ENCODE data around the gene PRSS12. TPM values are rescaled to one million over a fixed set of nuclear protein-coding genes. Genes with fewer than 3 reads are reported as not detected.

PRSS12 gene
- polyA plus RNA-seq, 1 donor from 2014 or later = 1.1 TPM

DNA sequence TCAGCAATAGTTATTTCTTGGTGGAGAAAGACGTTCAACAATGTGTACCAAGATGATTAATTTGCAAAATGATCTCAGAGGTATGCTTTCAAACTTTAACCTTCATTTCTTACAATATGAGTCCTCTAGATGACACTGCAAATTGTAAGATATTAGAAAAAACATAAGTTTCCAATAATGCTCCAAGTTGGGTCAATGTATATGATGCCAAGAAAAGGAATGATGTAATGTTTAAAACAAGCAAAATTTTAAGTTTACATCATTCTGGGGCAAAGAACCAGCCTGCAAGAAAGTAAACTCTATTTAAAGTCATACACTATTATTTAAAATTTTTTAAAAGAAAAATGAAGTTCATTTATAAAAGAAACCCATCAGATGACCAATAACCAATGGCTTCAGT, 56.1 kb downstream of the PRSS12 start:
- Histone ChIP-seq H3K79me2 (replicated peaks; ENCODE audit: insufficient read depth, low read length) (no peaks in the 10 kb centered on the region), H3K4me2 (ENCODE audit: low read length) (no peak overlapping the region), H4K20me1 (ENCODE audit: insufficient read depth) (no peaks in the 10 kb centered on the region), H2AFZ (ENCODE audit: low read depth, low read length) (no peak overlapping the region), H3F3A (ENCODE audit: insufficient read depth, low read length, poor library complexity, severe bottlenecking) (no peaks in the 10 kb centered on the region), H3K9me3 (ENCODE audit: low read length) (no peaks in the 10 kb centered on the region), H3K4me3 (ENCODE audit: low read length) (no peak overlapping the region), H3K27ac (ENCODE audit: low read length) (no peak overlapping the region), H3K36me3 (ENCODE audit: insufficient read depth, low read length) (no peaks in the 10 kb centered on the region), H3K27me3 (ENCODE audit: insufficient read depth, low read depth, low read length) (no peaks in the 10 kb centered on the region), H3K9me2 (ENCODE audit: insufficient read depth, low read length) (no peaks in the 10 kb centered on the region), H3K9ac (ENCODE audit: low read length) (no peak overlapping the region)
- TF ChIP-seq, protein P1, sequence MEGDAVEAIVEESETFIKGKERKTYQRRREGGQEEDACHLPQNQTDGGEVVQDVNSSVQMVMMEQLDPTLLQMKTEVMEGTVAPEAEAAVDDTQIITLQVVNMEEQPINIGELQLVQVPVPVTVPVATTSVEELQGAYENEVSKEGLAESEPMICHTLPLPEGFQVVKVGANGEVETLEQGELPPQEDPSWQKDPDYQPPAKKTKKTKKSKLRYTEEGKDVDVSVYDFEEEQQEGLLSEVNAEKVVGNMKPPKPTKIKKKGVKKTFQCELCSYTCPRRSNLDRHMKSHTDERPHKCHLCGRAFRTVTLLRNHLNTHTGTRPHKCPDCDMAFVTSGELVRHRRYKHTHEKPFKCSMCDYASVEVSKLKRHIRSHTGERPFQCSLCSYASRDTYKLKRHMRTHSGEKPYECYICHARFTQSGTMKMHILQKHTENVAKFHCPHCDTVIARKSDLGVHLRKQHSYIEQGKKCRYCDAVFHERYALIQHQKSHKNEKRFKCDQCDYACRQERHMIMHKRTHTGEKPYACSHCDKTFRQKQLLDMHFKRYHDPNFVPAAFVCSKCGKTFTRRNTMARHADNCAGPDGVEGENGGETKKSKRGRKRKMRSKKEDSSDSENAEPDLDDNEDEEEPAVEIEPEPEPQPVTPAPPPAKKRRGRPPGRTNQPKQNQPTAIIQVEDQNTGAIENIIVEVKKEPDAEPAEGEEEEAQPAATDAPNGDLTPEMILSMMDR (IDR thresholded peaks at IDR 0.05; ENCODE audit: poor library complexity, severe bottlenecking) = no peak
- TF ChIP-seq, protein P2, sequence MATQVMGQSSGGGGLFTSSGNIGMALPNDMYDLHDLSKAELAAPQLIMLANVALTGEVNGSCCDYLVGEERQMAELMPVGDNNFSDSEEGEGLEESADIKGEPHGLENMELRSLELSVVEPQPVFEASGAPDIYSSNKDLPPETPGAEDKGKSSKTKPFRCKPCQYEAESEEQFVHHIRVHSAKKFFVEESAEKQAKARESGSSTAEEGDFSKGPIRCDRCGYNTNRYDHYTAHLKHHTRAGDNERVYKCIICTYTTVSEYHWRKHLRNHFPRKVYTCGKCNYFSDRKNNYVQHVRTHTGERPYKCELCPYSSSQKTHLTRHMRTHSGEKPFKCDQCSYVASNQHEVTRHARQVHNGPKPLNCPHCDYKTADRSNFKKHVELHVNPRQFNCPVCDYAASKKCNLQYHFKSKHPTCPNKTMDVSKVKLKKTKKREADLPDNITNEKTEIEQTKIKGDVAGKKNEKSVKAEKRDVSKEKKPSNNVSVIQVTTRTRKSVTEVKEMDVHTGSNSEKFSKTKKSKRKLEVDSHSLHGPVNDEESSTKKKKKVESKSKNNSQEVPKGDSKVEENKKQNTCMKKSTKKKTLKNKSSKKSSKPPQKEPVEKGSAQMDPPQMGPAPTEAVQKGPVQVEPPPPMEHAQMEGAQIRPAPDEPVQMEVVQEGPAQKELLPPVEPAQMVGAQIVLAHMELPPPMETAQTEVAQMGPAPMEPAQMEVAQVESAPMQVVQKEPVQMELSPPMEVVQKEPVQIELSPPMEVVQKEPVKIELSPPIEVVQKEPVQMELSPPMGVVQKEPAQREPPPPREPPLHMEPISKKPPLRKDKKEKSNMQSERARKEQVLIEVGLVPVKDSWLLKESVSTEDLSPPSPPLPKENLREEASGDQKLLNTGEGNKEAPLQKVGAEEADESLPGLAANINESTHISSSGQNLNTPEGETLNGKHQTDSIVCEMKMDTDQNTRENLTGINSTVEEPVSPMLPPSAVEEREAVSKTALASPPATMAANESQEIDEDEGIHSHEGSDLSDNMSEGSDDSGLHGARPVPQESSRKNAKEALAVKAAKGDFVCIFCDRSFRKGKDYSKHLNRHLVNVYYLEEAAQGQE (IDR thresholded peaks at IDR 0.05; ENCODE audit: borderline replicate concordance) = no peak
- TF ChIP-seq EZH2 (IDR thresholded peaks at IDR 0.05; ENCODE audit: borderline replicate concordance, insufficient read depth, low read length, poor library complexity, severe bottlenecking) (no peak), EP300 (conservative IDR thresholded peaks at IDR 0.05; ENCODE audit: poor library complexity, severe bottlenecking) (no peak), SMC3 (conservative IDR thresholded peaks at IDR 0.05; ENCODE audit: poor library complexity) (no peak), POLR2AphosphoS5 (IDR thresholded peaks at IDR 0.05) (no peak), MXI1 (conservative IDR thresholded peaks at IDR 0.05; ENCODE audit: poor library complexity, severe bottlenecking) (no peak), TAF1 (IDR thresholded peaks at IDR 0.05; ENCODE audit: low read depth) (no peak), RAD21 (conservative IDR thresholded peaks at IDR 0.05) (no peak)

DNA sequence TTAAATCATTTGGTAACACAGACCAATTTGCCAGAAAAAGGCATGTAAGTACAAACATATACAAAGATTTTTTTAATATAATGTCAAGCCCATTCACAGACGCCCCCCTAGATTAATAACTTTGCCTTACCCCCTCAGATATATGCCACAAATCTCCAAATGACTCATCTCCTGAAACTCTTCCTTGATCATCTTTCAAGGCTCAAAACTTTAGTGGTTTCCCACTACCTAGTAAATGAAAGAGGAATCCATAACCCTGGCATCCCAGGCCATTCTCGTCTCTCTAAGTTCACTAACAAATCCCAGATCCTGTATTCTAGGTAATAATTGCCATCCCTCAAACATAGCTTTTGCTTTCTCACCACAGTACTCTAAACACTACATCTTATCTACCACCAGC, 61.9 kb downstream of the PRSS12 start:
- no peaks in the 10 kb centered on the region for H3K36me3 ChIP-seq (ENCODE audit: insufficient read depth, low read length)
- no peaks in the 10 kb centered on the region for H3K9me3 ChIP-seq (ENCODE audit: low read length)
- no peaks in the 10 kb centered on the region for H4K20me1 ChIP-seq (ENCODE audit: insufficient read depth)
- H3K79me2 ChIP-seq (replicated peaks; ENCODE audit: insufficient read depth, low read length) = no peaks in the 10 kb centered on the region
- H3K4me3 ChIP-seq (ENCODE audit: low read length) = no peak overlapping the region
- H3K27me3 ChIP-seq (ENCODE audit: insufficient read depth, low read depth, low read length) = no peaks in the 10 kb centered on the region
- TF ChIP-seq, protein P2 (IDR thresholded peaks at IDR 0.05; ENCODE audit: borderline replicate concordance) = no peak
- H3K9me2 ChIP-seq (ENCODE audit: insufficient read depth, low read length) = no peaks in the 10 kb centered on the region
- no peak overlapping the region for H3K4me2 ChIP-seq (ENCODE audit: low read length)
- no peaks in the 10 kb centered on the region for H3F3A ChIP-seq (ENCODE audit: insufficient read depth, low read length, poor library complexity, severe bottlenecking)
- no peak overlapping the region for H3K9ac ChIP-seq (ENCODE audit: low read length)
- no peak overlapping the region for H3K27ac ChIP-seq (ENCODE audit: low read length)
- no peak overlapping the region for H2AFZ ChIP-seq (ENCODE audit: low read depth, low read length)

All from neural cell (in vitro differentiated cells).